Midbrain (tissue), 1 donor: ENCODE measurements around the gene SCYL1.
"Not testable (repeated sequence)": the region's sequence is repeated elsewhere in the genome, so short reads cannot be mapped to it uniquely, and the experiment has no call there.

Experiments
- DNase-seq: peaks from one replicate; lab custom pipeline; 2025; lab: John Stamatoyannopoulos, UW

The SCYL1 gene

DNA sequence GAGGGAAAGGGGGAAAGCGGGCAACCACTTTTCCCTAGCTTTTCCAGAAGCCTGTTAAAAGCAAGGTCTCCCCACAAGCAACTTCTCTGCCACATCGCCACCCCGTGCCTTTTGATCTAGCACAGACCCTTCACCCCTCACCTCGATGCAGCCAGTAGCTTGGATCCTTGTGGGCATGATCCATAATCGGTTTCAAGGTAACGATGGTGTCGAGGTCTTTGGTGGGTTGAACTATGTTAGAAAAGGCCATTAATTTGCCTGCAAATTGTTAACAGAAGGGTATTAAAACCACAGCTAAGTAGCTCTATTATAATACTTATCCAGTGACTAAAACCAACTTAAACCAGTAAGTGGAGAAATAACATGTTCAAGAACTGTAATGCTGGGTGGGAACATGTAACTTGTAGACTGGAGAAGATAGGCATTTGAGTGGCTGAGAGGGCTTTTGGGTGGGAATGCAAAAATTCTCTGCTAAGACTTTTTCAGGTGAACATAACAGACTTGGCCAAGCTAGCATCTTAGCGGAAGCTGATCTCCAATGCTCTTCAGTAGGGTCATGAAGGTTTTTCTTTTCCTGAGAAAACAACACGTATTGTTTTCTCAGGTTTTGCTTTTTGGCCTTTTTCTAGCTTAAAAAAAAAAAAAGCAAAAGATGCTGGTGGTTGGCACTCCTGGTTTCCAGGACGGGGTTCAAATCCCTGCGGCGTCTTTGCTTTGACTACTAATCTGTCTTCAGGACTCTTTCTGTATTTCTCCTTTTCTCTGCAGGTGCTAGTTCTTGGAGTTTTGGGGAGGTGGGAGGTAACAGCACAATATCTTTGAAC lies 19.2 kb upstream of the SCYL1 start:
- DNase-seq, result no peak

DNA sequence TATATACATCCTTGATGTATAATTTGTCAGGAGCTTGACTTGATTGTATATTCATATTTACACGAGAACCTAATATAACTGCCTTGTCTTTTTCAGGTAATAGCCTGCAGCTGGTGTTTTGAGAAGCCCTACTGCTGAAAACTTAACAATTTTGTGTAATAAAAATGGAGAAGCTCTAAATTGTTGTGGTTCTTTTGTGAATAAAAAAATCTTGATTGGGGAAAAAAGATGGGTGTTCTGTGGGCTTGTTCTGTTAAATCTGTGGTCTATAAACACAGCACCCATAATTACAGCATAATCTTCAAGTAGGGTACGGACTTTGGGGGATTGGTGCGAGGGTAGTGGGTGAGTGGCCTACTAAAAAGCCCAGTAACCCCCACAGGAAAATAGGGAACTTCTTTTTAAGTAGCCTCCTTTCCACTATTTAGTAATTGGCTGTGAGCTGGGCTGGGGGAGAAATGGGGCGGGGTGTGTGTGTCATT lies 18.6 kb upstream of the SCYL1 start:
- DNase-seq, result no peak

DNA sequence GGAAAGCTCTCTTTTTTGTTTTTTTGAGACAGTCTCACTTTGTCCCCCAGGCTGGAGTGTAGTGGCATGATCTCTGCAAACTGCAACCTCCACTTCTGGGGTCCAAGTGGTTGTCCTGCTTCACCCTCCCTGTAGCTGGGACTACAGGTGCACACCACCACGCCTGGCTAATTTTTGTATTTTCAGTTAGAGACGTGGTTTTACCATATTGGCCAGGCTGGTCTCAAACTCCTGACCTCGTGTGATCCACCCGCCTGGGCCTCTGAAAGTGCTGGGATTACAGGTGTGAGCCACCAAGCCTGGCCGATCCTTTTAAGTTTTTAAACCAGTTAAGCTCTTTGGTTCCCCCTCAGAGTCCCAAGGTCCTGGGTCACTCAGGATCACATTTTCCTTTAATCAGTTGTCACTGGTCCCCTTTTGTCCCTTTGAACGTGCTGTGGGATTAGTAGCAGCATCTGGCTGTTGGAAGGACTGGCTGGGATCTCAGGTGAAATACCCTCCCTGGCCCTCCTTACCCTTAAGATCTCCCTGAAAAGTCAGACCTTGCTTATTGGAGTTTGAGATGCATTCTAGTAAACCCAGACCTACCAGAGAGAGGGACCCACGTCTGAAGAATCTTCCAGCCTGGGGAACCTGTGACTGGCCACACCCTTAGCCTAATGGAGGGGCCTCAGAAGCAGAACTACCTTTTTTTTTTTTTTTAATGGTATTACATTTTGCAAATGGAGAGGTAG lies 17.9 kb upstream of the SCYL1 start:
- DNase-seq, result no peak

DNA sequence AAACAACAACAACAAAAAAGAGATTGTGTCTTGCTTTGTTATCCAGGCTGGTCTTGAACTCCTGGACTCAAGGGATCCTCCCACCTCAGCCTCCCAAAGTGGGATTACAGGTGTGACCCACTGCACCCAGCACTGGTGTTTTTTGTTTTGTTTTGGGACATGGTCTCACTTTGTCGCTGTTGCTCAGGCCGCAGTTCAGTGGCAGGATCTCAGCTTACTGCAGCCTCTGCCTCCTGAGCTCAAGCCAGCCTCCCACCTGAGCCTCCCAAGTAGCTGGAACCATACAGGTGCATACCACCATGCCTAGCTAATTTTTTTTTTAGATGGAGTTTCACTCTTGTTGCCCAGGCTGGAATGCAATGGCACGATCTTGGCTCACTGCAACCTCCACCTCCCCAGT lies 12.6 kb upstream of the SCYL1 start:
- DNase-seq, result not testable (repeated sequence)

- peak; percentile 4 for DNase-seq
Observed at GRCh38 chr11:65516135-65516968, 8.5 kb upstream of the SCYL1 start.

GRCh38 chr11:65518941-65519549 lies 5.8 kb upstream of the SCYL1 start:
- not testable (repeated sequence) for DNase-seq

DNA sequence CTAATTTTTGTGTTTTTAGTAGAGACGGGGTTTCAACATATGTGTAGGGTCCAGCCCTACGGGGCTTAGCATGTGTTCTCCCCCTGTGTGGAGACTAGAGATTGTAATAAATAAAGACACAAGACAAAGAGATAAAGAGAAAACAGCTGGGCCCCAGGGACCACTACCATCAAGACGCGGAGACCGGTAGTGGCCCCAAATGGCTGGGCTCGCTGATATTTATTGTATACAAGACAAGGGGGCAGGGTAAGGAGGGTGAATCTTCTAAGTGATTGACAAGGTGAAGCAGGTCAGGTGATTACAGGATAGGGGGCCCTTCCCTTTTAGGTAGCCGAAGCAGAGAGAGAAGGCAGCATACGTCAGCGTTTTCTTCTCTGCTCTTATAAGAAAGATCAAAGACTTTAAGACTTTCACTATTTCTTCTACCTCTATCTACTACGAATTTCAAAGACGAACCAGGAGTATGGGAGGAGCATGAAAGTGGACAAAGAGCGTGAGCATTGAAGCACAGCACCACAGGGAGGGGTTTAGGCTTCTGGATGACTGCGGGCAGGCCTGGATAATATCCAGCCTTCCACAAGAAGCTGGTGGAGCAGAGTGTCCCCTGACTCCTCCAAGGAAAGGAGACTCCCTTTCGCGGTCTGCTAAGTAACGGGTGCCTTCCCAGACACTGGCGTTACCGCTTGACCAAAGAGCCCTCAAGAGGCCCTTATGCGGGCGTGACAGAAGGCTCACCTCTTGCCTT lies 2.9 kb upstream of the SCYL1 start:
- DNase-seq, result not testable (repeated sequence)

DNA sequence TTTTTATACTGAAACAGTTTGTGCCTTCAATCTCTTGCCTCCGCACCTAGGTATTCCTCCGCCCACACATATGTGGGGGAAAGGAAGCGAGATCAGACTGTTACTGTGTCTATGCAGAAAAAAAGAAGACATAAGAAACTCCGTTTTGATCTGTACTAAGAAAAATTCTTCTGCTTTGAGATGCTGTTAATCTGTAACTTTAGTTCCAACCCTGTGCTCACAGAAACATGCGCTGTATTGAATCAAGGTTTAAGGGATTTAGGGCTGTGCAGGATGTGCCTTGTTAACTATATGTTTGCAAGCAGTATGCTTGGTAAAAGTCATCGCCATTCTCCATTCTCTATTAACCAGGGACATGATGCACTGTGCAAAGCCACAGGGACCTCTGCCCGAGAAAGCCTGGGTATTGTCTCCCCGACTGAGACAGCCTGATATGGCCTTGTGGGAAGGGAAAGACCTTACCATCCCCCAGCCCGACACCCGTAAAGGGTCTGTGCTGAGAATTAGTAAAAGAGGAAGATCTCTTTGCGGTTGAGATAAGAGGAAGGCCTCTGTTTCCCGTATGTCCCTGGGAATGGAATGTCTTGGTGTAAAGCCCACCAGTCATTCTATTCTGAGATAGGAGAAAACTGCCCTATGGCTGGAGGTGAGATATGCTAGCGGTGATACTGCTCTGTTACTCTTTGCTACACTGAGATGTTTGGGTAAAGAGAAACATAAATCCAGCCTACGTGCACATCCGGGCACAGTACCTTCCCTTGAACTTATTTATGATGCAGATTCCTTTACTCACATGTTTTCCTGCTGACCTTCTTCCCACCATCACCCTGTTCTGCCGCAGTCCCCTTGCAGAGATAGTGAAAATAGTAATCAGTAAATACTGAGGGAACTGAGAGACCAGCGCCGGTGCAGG lies 1.9 kb upstream of the SCYL1 start:
- DNase-seq, result peak; percentile 7

DNA sequence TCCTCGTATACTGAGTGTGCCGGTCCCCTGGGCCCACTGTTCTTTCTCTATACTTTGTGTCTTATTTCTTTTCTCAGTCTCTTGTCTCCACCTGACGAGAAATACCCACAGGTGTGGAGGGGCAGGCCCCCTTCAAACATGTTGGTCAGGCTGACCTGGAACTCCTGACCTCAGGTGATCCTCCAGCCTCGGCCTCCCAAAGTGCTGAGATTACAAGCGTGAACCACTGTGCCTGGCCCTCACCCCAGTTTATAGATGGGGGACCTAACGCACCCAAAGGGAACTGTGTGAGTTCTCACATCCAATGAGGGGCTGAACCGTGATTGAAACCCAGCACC lies 1.3 kb upstream of the SCYL1 start:
- DNase-seq, result not testable (repeated sequence)

- peak; percentile 21 for DNase-seq
Observed at GRCh38 chr11:65524014-65524740, 706 bp upstream of the SCYL1 start.

GRCh38 chr11:65525546-65526480 lies 930 bp downstream of the SCYL1 start:
- no peak for DNase-seq

- no peak for DNase-seq
Observed at GRCh38 chr11:65526744-65527143, 1.9 kb downstream of the SCYL1 start.

DNA sequence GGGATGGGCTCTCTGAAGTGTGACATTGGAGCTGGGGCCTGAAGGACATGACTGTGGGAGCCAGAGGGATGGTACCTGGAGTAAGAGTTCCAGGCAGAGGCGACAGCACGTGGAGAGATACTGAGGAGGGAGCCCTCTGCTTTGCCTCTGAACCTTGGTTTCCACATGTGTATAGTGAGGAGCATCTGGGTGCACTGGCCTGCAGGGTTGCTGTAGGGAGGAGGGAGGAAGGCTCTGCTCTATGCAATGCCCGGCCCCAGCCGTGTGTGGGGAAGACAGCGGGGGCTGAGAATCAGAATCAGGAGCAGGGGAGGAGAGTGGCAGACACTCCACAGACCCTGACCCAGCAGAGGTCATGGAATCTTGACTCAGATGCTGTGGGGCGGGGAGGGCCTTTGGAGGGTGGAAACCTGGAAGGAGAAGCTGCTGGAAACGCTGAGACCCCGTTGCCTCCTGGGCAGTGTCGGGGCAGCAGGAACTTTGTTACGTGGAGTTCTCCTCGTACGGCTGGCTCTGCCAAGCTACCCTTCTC lies 4.0 kb downstream of the SCYL1 start:
- no peak for DNase-seq

- DNase-seq, result no peak
Observed at GRCh38 chr11:65529475-65530156, 4.7 kb downstream of the SCYL1 start.

GRCh38 chr11:65530157-65530496 lies 5.2 kb downstream of the SCYL1 start:
- DNase-seq, result no peak

DNA sequence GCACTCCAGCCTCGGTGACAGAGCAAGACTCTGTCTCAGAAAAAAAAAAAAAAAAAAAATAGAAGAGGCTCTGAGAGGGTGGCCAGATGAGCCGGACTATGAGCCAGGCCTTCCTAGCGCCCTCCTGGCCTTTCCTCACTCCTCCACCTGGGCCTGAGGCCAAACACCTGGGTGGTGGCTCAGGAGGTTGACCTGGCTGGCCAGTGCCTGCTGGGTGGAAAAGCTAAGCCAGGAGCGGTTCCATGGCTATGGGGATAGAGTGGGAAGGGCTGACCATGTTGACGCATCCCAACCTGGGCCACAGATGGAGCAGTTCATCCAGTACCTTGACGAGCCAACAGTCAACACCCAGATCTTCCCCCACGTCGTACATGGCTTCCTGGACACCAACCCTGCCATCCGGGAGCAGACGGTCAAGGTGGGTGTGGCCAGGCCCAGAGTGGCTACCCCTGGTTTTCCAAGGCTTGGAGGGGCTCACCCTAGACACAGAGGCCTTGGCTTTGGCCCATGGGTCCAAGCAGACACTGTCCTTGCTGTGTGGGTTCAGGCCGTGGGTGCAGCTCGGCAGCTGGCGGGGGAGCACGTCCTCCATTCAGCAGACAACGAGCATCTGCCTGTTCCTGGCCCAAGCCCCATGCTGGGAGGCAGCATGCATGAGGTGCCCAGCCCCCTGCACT lies 7.6 kb downstream of the SCYL1 start:
- DNase-seq, result no peak

GRCh38 chr11:65535102-65535501 lies 10.2 kb downstream of the SCYL1 start:
- DNase-seq, result no peak
